Measurements from ENCODE around the gene ANKRD2. TPM values are rescaled to one million over a fixed set of nuclear protein-coding genes. Genes with fewer than 3 reads are reported as not detected.

ANKRD2 gene
- total RNA-seq, 2 donors from 2014 or later: 1.9 TPM; not detected in 1

GRCh38 chr10:97590082-97590747 is 17.6 kb downstream of the ANKRD2 start:
- DNase-seq (ENCODE audit: low spot score) (no peak), ATAC-seq (ENCODE audit: insufficient number of reproducible peaks, low FRiP score, low read depth) (no peak)
- TF ChIP-seq CTCF (IDR thresholded peaks at IDR 0.05): no peak
- H3K36me3 ChIP-seq: no peaks in the 10 kb centered on the region
- no peaks in the 10 kb centered on the region for H3K27me3 ChIP-seq (replicated peaks; ENCODE audit: insufficient read depth)
- H3K4me1 ChIP-seq (ENCODE audit: control insufficient read depth in 1 of 2, low read depth in 2 of 2): peaks cover 10 to 35% of the 10 kb centered on the region in 2 donors
- no peaks in the 10 kb centered on the region for H3K9me3 ChIP-seq
- H3K4me3 ChIP-seq: no peak overlapping the region
- H3K27ac ChIP-seq: no peak overlapping the region

GRCh38 chr10:97590748-97591495 is 18.3 kb downstream of the ANKRD2 start:
- no peaks in the 10 kb centered on the region for H3K36me3 ChIP-seq
- no peak overlapping the region for H3K4me3 ChIP-seq
- DNase-seq (ENCODE audit: low spot score): no peak
- no peaks in the 10 kb centered on the region for H3K9me3 ChIP-seq
- H3K27me3 ChIP-seq (replicated peaks; ENCODE audit: insufficient read depth): no peaks in the 10 kb centered on the region
- no peak for TF ChIP-seq CTCF (IDR thresholded peaks at IDR 0.05)
- no peak for ATAC-seq (ENCODE audit: insufficient number of reproducible peaks, low FRiP score, low read depth)
- H3K4me1 ChIP-seq (ENCODE audit: control insufficient read depth in 1 of 2, low read depth in 2 of 2): peaks cover 16 to 35% of the 10 kb centered on the region in 2 donors
- no peak overlapping the region for H3K27ac ChIP-seq

GRCh38 chr10:97593421-97593820 is 20.8 kb downstream of the ANKRD2 start:
- no peak for TF ChIP-seq CTCF (IDR thresholded peaks at IDR 0.05)
- peak; percentile 47 for ATAC-seq (ENCODE audit: insufficient number of reproducible peaks, low FRiP score, low read depth)
- no peaks in the 10 kb centered on the region for H3K36me3 ChIP-seq
- no peak for DNase-seq (ENCODE audit: low spot score)
- no peaks in the 10 kb centered on the region for H3K9me3 ChIP-seq
- peaks cover 34 to 54% of the 10 kb centered on the region in 2 donors for H3K4me1 ChIP-seq (ENCODE audit: control insufficient read depth in 1 of 2, low read depth in 2 of 2)
- H3K27ac ChIP-seq: peak overlapping the region; percentile 99
- peak overlapping the region; percentile 27 for H3K4me3 ChIP-seq
- H3K27me3 ChIP-seq (replicated peaks; ENCODE audit: insufficient read depth): no peaks in the 10 kb centered on the region

- Histone ChIP-seq H3K4me3 (peak overlapping the region; percentile 26), H3K4me1 (ENCODE audit: control insufficient read depth in 1 of 2, low read depth in 2 of 2) (peaks cover 34 to 60% of the 10 kb centered on the region in 2 donors), H3K9me3 (no peaks in the 10 kb centered on the region), H3K27me3 (replicated peaks; ENCODE audit: insufficient read depth) (no peaks in the 10 kb centered on the region), H3K36me3 (no peaks in the 10 kb centered on the region), H3K27ac (peak overlapping the region; percentile 99)
- DNase-seq (ENCODE audit: low spot score): peak; percentile 63
- peak; percentile 92 for ATAC-seq (ENCODE audit: insufficient number of reproducible peaks, low FRiP score, low read depth)
- TF ChIP-seq CTCF (IDR thresholded peaks at IDR 0.05): no peak
Measured at GRCh38 chr10:97596101-97597082, 23.8 kb downstream of the ANKRD2 start.
